Fibroblast of skin of back (primary cell): ENCODE results near the gene DNTT. TPM values are rescaled to one million over a fixed set of nuclear protein-coding genes. Genes with fewer than 3 reads are reported as not detected.

Experiments used
- DNase-seq: peaks from one replicate; pipeline ENCODE4 v3.0.0-alpha.2; 2013
- polyA plus RNA-seq, 2 experiments: library from polyadenylated mRNA; unstranded; fragments of 120-200 nt; gene quantifications; one replicate each; pipeline ENCODE4 v1.2.1, GENCODE V29; 2013; ENCODE audit not compliant: insufficient read length in 2 of 2

Gene DNTT
- not detected for polyA plus RNA-seq (2013, experiment 1 of 2; ENCODE audit: insufficient read length)
- polyA plus RNA-seq (2013, experiment 2 of 2; ENCODE audit: insufficient read length) = not detected

- DNase-seq = no peak
Measured at GRCh38 chr10:96304230-96304629, at the start of gene DNTT. Gene DNTT (plus strand): TSS chr10:96304434. CDS start chr10:96304498, 64 bp downstream.

- DNase-seq = no peak
Measured at GRCh38 chr10:96254976-96255375, 49.3 kb upstream of the DNTT start.

GRCh38 chr10:96255549-96256333, 48.5 kb upstream of the DNTT start:
- DNase-seq = no peak

- no peak for DNase-seq
Measured at GRCh38 chr10:96257944-96258343, 46.3 kb upstream of the DNTT start.

- DNase-seq = no peak
Measured at GRCh38 chr10:96259150-96259549, 45.1 kb upstream of the DNTT start.

GRCh38 chr10:96260014-96260413, 44.2 kb upstream of the DNTT start:
- no peak for DNase-seq

- no peak for DNase-seq
Measured at GRCh38 chr10:96261132-96261531, 43.1 kb upstream of the DNTT start.

- DNase-seq = no peak
Measured at GRCh38 chr10:96261930-96262329, 42.3 kb upstream of the DNTT start.

GRCh38 chr10:96263176-96263575, 41.1 kb upstream of the DNTT start:
- no peak for DNase-seq

- no peak for DNase-seq
Measured at GRCh38 chr10:96263669-96264068, 40.6 kb upstream of the DNTT start.

GRCh38 chr10:96264938-96265337, 39.3 kb upstream of the DNTT start:
- no peak for DNase-seq

- no peak for DNase-seq
Measured at GRCh38 chr10:96266118-96266770, 38.0 kb upstream of the DNTT start.

- DNase-seq = no peak
Measured at GRCh38 chr10:96267234-96267705, 37.0 kb upstream of the DNTT start.

- no peak for DNase-seq
Measured at GRCh38 chr10:96268341-96268909, 35.8 kb upstream of the DNTT start.

- DNase-seq = no peak
Measured at GRCh38 chr10:96269438-96270300, 34.6 kb upstream of the DNTT start.

GRCh38 chr10:96270571-96270970, 33.7 kb upstream of the DNTT start:
- DNase-seq = no peak

GRCh38 chr10:96271016-96271815, 33.0 kb upstream of the DNTT start, which contains the start of gene BLNK:
Gene BLNK (minus strand): TSS chr10:96271569. CDS start chr10:96271398, 171 bp downstream.
- DNase-seq = no peak

- no peak for DNase-seq
Measured at GRCh38 chr10:96272316-96273280, 31.6 kb upstream of the DNTT start.

- DNase-seq = no peak
Measured at GRCh38 chr10:96275685-96276418, 28.4 kb upstream of the DNTT start.

GRCh38 chr10:96276426-96276825, 27.8 kb upstream of the DNTT start:
- no peak for DNase-seq
